T-helper 1 cell (primary cell): ENCODE measurements around the gene NKAPD1.
"Not testable (repeated sequence)": the region's sequence is repeated elsewhere in the genome, so short reads cannot be mapped to it uniquely, and the experiment has no call there.

ENCODE experiments used
- DNase-seq, 5 donors: peaks; one replicate each; pipeline ENCODE4 v3.0.0-alpha.2; 2012 to 2020

The NKAPD1 gene

DNA sequence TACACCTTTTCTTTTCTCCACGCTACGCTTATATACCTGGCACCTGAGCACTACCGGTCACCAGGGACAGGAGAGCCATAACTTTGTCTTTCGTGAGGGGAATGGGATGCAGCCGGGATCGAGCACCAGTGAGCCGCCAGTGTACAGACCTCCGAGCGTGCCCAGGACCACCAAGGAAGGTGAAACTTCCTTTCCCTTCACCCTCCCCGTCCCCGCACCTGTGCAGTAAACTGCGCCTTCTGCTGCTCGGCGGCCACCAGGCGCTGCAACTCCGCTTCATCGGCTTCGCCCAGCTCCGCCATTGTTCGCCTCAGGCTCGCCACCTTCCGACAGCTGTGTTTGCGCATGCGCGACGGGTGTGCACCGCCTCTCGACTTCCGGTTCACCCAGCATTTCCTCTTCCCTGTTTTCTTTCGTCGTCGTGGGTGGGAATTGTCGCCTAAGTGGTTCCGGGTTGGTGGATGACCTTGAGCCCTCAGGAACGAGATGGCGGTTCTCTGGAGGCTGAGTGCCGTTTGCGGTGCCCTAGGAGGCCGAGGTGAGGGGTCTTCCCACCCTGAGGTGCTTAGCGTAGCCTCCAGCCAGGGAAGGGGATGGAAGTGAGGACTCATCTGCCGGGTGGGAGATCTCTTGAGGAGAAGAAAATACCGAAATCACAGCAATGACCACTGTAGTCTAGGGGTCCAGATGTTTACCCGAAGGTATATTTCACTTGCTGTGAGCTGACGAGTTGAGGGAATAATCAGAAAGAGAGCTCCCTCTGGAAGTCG lies 12.5 kb downstream of the NKAPD1 start, which contains the start of the genes SDHD and TIMM8B:
TSS of gene SDHD (plus strand) at position 452 of the 770 bp plus-strand sequence. CDS start at position 487, 35 bp downstream.
TSS of gene TIMM8B (minus strand) at position 335 of the 770 bp plus-strand sequence. CDS start at position 302, 33 bp downstream.
- DNase-seq, result peak; percentile 92 to 96 (median 95)

DNA sequence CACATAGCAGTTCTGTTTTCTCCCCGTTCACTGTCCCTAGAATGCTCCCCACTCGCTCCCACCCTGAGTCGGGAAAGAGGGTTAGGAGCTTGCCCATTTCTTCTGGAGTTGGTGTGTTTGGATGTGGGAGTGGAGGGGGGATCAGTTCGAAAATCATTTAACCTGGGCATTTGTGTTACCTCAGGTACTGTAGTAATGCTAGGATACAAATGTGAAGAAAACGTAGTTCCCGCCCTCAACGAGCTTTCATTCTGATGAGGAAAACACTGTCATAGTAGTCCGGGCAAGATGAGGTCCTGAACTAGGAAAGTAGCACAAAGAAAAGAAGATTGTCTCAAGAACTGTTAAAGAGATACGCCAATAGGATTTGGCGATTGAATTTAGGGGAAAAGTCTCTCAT lies 13.1 kb downstream of the NKAPD1 start:
- DNase-seq, result no peak

DNA sequence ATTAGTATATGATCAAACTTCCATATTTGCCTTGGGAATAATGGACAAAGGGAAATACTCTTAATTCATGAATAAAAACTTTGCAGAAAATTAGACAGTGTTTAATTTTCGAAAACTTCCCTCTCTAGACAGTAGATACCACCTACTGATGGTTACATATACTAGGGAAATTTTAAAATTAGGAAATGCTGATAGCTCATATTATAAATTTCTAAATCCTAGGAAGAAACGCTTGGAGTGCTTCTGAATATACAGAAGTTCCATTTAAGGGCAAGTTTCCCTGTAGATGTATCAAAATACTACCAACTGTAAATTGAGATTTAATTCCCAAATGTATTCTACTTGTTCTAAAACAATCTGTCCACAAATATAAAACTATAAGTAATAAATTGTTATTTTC lies 21.2 kb downstream of the NKAPD1 start:
- DNase-seq, result not testable (repeated sequence)

DNA sequence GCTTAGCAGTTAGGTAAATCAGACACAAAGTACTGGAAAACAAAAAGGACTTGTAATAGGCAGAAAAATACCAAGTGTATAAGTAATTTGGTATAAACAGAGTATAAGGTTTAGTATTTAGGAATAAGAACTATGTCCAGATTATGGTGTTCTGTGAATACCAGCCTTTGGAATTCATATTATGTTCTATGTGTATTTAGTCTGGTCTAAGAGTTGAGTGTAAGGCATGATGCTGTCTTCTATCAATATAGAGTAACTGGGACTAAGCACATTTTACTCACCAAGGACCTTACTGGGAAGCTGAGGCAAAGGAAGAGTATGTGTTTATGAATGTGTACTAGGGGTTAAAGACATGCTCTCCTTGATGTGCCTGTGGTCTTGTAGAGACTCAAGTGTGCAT lies 22.1 kb downstream of the NKAPD1 start:
- no peak for DNase-seq

DNA sequence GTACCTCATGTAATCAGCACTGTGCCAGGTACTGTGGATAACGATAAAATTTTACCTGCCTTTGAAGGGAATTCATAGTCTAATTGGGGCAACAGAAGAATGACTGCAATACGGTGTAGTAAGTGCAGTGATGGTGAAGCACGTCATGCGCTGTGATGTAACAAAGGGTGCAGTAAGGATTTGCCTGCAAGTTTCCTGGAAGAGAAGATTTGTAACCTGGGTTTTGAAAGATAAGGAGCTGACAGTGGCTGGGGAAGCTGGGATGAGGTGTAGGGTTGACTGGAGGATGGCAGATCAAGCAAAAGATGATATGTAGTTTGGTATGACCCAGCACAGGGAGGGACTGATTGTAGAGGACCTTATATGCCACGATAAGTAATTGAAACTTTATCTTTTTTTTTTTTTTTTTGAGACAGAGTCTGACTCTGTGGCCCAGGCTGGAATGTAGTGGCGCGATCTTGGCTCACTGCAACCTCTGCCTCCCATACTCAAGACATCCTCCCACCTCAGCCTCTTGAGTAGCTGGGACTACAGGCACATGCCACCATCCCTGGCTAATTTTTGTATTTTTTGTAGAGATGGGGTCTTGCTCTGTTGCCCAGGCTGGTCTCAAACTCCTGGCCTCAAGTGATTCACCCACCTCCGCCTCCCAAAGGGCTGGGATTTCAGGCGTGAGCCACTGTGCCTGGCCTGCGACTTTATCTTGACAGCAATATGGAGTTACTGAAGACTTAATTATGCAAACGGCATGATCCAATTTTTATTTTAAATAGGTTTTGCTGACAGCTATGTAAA lies 23.8 kb downstream of the NKAPD1 start:
- DNase-seq, result no peak

DNA sequence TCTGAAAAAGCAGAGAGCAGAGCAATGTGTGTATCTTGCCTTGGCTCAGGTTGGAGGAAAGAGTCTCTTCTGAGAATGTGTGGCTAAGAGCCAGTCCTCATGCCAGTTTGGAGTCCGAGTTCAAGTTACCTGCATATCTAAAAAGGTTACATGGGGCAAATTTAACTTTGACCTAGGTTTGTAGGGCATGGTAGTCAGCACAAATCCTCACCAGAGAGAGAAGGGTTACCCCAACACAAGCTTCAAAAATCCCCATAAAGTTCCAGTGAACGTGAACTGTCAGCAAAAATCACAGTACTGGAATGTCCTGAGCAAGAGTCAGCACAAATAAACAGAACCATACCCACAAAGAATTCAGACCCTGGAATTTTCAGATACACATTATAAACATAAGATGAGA lies 26.4 kb downstream of the NKAPD1 start:
- DNase-seq, result no peak

DNA sequence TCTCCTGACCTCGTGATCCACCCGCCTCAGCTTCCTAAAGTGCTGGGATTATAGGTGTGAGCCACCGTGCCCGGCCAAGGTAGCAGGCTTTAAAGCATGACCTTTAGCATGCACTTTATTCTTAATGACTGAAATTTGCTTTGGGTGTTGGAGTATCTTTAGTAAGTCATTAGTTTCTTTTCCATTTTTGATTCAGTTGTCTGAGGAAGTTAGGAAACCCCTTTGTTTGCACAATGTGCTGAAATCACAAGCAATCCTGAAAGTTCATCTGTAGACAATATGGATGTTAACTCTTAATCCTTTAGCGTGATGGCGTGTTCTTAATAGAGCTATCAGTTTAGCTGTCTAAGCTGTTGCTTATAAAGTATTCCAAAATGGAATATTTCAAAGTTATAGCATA lies 29.3 kb downstream of the NKAPD1 start:
- no peak for DNase-seq

DNA sequence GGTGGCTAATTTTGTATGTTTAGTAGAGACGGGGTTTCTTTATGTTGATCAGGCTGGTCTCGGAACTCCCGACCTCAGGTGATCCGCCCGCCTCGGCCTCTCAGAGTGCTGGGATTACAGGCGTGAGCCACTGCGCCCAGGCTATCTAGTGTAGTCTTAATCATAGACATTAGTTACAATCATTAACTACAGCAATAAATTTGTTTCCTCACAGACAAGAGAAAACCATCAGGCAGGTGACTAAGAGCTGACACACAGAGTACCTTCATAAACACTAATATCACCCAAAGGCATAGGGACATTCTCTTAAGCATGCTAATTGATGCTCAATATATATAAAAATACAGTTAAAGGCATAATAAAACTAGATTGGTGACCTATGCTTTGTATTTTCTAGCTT lies 32.0 kb downstream of the NKAPD1 start:
- no peak for DNase-seq

DNA sequence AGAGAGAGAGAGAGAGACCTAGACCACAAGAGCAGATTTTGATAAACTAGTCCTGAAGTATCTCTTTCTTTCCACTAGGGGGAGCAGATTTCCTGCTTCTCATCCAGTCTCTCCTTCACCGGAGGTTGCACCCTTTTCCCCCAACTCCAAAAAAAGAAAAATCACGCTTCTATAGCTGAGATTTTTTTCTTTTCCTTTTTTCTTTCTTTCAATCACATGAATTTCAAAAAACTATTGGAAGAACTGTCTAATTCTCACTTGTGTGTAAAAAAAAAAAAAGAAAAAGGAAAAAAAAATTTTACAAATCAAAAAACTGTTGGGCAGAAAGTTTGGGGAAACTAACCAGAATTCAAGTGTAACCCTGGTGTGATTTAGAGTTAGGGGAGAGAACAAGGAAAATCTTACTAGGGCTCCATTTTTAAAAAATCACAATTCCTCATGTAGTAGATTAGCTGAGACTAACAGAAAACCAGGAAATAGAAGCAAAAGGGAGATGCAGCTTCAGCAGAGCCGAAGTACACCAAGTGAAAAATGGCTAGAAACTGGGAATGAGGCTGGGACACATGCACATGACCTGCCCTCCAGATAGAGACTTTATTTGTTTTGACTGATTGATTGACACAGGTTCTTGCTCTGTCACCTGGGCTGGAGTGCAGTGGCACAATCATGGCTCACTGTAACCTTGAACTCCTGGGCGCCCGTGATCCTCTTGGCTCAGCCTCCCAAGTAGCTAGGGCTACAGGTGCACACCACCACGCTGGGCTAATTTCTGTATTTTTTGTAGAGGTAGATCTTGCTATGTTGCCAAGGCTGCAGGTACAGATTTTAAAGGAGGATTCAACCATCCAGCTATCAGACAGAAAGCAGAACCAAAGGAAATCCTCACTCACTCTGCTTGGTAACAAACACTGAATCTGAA lies 39.7 kb downstream of the NKAPD1 start:
- DNase-seq, result peak in 2 of 5 donors; percentile 1 to 42

DNA sequence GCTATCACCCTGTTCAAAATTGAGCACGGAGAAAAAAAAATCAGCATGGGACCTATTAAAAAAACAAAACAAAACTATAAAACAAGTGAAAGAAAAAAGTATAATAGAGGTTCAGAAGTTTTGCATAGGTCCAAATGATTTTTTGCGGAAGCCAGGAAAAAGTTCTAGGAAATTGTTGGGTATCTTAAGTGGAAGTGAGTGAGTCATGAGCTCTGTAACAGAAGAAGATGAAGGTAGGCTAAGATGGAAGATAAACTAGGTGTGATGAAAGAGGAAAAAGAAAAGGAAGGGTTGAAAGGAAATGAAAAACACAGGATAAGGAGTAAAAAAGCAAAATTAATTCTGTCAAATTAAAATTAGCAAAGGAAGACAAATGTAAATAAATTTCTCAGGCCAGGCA lies 40.4 kb downstream of the NKAPD1 start:
- no peak for DNase-seq

DNA sequence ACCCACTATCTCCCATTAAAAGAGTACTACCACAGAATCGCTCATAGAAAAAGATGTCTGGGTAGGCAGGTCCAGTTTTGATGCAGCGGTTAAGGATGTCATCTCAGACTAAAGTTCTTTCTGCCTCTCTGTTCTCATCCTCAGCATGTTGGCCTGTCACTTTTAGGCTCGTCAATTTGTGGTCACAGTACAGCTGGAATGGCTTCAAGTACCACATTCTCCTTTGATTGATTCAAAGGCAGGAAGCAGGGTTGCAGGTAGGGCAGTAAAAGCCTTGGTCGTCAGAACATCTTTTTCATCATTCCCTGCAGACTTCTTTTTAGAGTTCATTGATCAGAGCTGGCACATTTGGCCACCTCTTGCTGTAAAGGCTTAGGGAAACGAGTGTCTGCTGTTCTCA lies 41.3 kb downstream of the NKAPD1 start:
- DNase-seq, result no peak

DNA sequence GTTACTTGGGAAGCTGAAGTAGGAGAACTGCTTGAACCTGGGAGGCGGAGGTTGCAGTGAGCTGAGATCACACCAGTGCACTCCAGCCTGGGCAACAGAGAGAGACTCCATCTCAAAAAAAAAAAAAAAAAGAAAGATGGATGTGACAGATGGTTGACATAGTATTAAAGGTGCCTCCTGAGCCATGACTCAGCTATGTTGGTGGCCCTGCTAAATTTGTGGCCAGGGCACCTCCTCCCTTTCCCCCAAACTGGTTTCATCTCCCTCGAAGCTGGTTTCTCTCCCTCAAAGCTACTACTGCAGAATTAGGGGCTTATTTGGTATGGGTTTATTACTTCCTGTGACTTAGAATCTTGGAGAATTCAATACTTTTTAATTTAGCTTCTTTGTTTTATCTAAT lies 44.1 kb downstream of the NKAPD1 start:
- DNase-seq, result no peak

DNA sequence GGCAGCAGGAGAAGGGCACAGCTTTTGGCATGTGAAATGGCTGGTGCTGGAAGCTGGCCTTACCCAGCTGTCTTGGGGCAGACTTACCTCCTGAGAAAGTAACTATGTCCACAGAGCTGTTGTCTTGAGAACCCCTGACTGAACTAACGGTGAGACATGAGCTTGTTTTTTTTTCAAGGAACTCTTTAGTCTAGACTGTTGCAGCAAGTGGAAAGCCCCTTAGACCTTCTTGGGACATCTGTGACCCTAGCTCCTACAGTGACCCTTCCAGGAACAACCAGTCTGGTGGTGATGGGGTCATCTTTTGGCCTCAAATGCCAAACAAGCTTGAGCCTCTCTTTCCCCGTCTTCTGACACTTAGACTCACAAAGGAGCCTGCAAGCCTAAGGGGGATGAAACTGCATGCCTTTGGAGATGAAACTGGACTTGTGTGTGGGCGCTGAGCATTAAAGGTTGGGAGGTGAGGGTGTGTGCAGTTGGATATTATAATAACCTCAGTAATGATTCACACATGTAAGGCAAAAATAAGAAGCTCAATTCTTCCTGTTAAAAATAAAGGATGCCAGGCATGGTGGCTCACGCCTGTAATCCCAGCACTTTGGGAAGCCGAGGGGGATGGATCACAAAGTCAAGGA lies 48.0 kb downstream of the NKAPD1 start:
- DNase-seq, result no peak

DNA sequence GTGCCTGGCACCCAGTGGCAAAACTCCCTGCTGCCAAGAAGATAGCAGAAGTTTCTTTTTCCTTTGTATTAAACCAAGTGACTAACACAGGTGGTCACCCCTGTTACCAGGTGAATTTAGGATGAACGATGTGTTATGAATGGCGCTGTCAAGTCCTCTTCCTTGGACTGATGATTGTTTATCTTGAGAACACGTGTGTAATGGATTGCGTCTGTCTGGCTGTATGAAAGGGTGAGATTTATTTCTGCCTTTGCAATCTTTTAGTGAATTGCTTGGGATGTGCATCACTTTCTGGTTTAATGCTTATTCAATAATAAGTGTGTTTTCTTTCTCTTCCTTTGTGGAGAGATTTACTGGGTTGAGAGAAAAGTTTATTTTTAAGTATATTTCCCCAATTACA lies 49.0 kb downstream of the NKAPD1 start:
- DNase-seq, result no peak

DNA sequence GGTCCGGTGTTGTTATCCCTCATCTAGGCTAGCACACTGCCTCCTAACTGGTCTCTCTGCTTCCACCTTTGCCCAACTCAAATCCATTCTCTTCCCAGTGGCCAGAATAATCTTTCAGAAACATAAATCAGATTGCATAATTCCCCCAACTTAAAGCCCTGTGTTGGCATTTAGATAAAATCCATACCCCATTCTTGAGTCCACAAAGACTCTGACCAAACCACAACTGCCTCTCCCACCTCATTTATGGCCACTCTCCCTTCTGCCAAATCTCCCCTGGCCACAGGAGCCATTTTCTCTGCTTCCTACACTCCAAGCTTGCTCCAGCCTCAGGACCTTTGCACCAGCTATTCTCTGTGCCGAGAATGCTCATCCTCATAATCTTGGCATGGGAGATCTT lies 53.0 kb downstream of the NKAPD1 start:
- no peak for DNase-seq

DNA sequence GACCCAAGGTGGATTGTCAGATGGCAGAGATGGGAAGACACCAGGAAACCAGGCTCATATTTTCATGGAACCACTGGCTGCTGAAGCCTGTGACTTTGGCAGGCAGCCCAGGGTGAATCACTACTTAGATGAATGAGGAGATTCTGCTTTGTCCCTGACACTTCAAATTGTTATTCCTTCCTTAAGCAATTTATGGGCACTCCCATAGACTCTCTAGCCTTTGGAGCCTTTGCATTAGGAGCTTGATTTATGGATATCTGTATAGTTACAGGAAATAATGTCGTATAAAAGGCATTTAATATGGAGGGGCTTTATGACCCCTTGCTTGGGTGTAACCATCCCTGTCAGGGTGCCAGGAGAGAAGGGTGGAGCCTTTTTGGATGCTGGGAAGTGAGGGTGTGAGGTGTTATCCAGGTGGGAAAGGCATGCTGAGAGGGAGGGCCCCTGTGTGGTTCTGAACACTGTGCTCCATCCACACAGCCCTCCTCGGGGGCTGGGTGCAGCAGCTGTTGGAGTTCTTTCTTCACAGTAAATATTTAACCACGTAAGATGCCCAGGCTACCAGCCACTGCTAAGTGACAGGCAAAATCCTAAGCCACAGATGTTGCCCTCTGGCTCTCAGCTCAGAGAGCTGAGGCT lies 54.5 kb downstream of the NKAPD1 start:
- no peak for DNase-seq

DNA sequence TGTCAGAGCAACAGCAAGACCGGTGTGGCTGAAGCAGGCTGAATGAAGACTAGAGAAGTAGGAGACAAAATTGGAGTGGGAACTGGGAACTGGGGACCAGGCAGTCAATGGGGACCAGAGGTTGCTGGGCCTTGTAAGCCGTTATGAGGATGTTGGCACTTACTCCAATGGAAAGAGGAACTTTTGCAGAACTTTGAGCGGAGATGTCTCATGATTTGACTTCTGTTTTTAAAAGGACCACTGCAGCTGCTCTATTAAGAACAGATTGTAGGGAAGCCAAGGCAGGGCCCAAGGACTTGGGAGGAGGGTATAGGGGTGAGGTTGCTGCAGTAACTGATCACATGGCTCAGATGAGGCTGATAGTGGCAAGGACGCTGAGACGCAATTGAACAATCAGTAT lies 55.6 kb downstream of the NKAPD1 start:
- no peak for DNase-seq

DNA sequence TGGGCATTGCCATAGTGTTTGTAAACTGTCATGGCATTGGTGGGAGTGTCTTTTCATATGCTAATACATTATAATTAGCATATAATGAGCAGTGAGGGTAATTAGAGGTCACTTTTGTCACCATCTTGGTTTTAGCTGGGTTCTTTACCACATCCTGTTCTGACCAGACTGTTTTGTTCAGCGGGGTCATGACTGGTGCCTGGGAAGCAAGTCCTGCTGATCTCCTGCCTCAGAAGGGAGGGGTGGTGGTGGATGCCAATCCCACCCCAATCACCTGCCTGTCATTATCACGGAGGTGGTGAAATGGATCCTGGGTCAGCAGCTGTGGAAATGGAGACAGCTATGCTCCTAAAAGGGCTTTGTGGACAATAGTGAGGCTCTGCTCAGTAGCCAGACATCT lies 58.6 kb downstream of the NKAPD1 start:
- no peak for DNase-seq

DNA sequence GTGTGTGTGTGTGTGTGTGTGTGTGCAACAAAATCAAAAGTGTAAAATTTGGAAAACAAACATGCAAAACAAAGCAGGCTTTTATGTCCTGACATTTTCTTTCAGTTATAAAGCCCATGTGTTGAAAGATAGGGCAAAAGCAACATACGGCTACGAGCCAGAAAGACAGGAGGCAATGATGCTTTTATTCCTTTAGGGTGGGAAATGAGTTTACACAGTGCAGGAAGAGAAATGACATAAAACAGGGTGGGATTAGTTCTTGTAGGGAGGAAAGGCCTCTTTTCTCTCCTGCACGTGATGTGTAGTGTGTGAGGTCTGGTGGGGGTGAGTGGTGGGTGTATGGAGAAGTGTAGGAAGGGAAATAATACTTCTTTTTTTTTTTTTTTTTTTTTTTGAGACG lies 60.4 kb downstream of the NKAPD1 start:
- no peak for DNase-seq
